Pulmonary artery endothelial cell (primary cell): ENCODE data around the gene TRIM37. TPM values are rescaled to one million over a fixed set of nuclear protein-coding genes. Genes with fewer than 3 reads are reported as not detected.
"Not testable (repeated sequence)": the region's sequence is repeated elsewhere in the genome, so short reads cannot be mapped to it uniquely, and the experiment has no call there.

Experiments
- DNase-seq: peaks from one replicate; pipeline ENCODE4 v3.0.0-alpha.2; 2011; ENCODE audit warnings: low read depth, low spot score
- total RNA-seq: library from RNA; depleted of rRNA; stranded (reverse); fragments of >200 nt; gene quantifications from 2 replicates; pipeline ENCODE4 v1.2.3, GENCODE V29; 2014

TRIM37 gene
- total RNA-seq, 1 donor from 2014 or later = 58.8 TPM

DNA sequence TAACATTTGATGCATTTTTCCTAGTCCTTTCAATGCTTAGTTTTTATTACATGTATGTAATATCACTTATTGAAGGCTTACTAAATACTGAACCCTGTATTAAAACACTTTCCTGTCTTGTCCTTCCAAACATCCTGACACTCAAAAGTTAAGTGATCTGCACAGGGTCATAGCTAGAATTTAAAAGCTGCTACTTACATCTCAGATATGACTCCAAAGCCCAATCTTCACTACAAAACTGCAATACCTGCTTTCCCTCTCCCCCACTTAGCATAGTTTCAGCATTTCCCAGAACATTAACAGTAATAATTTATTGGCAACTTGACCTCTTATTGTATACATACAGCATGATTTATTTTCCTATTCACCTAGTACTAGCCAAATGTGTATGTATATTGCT lies 4.3 kb upstream of the TRIM37 start:
- no peak for DNase-seq

DNA sequence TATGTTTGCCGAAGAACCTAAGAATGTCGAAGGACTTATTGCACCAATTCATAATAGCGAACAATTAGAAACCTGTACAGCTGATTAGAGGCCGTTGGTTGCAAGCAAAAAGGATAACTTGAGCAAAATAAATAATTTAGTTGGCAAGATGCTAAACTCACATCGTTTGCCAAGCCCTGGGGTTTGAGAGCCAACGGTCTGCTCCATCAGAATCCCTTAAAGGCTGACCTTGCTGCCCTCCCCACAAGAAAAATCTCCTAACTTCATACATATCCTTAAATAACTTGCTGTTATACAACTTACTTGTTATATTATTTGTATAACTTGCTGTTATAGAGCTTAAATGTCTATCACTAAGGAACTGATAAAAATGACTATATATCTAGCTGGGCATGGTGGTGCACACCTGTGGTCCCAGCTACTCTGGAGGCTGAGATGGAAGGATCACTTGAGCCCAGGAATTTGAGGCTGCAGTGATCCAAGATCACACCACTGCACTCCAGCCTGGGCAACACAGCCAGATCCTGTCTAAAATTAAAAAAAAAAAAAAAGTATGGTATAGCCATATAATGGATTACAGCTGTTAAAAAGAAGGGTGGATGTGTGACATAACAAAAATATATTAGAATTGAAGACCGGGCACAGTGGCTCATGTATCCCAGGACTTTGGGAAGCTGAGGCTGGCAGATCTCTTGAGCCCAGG lies 1.9 kb upstream of the TRIM37 start:
- no peak for DNase-seq

DNA sequence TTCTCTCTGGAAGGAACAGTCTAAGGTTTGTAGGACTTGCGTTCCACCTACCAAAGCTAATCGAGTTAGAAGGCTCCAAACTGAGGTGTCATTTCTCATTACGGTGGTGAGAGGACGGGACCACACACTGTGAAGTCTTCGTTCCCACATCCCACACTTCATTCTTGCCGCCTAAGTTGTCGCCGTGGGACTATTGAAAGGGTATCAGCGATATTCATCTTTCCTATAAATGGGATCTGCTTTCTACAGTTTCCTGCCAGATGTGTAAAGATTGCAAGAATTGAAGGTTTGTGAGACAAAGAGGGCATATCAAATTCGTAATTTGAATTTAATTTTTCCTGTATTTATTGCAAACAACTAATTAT lies 608 bp upstream of the TRIM37 start:
- no peak for DNase-seq

- DNase-seq = no peak
These were observed 723 bp downstream of the TRIM37 start for GRCh38 chr17:59105852-59106462.

GRCh38 chr17:59101178-59101577 lies 5.5 kb downstream of the TRIM37 start:
- DNase-seq = no peak

- no peak for DNase-seq
These were observed 8.8 kb downstream of the TRIM37 start for GRCh38 chr17:59097876-59098275.

DNA sequence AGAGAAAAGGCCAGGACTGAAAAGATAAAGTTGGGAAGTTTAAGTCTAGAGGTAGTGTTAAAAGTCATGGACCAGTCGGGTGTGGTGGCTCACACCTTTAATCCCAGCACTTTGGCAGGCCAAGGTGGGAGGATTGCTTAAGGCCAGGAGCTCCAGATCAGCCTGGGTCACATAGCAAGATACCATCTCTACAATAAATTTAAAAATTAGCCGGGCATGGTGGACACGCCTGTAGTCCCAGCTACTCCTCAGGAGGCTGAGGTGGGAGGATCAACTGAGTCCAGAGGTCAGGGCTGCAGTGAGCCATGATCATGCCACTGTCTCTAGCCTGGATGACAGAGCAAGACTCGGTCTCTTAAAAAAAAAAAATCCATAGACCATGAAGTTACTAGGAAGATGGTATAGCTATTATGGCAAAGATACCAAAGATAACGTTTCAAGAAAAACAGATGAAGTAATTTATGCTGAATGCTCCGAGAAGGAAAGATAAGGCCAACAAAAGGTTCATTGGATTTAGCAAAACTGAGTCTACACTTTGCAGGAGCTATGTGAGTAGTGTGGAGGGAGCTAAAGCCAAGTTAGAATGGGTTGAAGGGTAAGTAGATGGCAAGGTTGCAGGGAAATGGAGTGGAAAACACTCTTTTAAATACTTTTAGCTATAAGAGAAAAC lies 11.7 kb downstream of the TRIM37 start:
- DNase-seq = no peak

GRCh38 chr17:59093702-59094231 lies 12.9 kb downstream of the TRIM37 start:
- peak; percentile 71 for DNase-seq

- DNase-seq = no peak
These were observed 13.5 kb downstream of the TRIM37 start for GRCh38 chr17:59093145-59093701.

DNA sequence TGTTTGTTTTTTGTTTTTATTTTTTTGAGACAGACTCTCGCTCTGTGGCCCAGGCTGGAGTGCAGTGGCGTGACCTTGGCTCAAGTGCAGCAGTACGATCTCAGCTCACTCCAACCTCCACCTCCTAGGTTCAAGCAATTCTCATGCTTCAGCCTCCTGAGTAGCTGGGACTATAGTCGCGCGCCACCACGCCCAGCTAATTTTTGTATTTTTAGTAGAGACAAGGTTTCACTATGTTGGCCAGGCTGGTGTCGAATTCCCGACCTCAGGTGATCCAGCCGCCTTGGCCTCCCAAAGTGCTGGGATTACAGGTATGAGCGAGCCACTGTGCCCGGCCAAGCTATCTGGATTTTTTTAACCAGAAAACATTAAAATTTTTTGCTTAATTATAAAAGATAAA lies 16.1 kb downstream of the TRIM37 start:
- DNase-seq = not testable (repeated sequence)

DNA sequence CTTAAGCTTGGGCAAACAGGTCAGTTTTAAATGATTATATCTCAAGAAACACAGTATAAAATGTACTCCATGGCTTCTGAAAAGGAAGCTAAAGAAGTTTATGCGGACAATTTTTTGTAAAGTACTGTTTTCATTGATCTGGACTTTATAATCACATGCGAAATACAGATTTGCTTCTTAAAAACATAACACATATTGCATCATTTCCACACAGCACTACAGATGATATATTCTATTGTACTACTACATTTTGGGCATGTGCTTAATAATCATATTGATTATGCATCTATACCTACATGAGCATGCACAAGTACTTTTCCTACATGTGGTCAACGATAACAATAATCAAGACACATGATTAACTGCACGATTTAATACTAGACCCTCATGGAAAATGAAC lies 22.5 kb downstream of the TRIM37 start:
- DNase-seq = no peak

DNA sequence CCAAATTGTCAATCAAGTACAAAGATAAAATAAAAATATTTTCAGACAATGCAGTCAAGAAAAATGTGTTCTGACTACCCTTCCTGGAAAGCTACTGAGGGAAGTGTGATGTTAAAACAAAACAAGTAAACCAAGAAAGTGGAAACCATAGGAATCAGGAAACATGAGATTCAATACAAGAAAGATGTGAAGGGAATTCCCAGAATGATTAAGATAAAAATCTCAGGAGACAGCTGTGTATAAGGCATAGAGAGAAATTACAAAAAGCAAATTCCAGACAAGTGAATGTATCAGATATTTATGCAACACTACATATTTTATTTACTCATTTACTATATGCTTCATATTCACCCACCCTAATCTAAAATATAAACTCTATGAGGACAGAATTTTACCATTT lies 32.2 kb downstream of the TRIM37 start:
- DNase-seq = peak; percentile 84

DNA sequence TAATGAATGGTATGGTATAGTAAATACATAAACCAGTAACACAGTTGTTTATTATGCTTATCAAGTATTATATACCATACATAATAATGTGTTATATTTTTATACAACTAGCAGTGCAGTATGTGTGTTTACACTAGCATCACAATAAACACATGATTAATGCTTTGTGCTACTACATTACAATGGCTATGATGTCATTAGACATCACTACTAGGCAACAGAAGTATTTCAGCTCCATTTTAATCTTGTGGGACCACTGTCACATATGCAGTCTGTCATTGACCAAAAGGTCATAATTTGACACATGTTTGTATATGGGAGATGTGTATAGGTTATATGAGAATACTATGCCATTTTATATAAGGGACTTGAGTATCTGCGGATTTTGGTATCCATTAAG lies 32.7 kb downstream of the TRIM37 start:
- DNase-seq = peak; percentile 5

- no peak for DNase-seq
These were observed 36.8 kb downstream of the TRIM37 start for GRCh38 chr17:59069856-59070255.

GRCh38 chr17:59067756-59068155 lies 38.9 kb downstream of the TRIM37 start:
- no peak for DNase-seq

DNA sequence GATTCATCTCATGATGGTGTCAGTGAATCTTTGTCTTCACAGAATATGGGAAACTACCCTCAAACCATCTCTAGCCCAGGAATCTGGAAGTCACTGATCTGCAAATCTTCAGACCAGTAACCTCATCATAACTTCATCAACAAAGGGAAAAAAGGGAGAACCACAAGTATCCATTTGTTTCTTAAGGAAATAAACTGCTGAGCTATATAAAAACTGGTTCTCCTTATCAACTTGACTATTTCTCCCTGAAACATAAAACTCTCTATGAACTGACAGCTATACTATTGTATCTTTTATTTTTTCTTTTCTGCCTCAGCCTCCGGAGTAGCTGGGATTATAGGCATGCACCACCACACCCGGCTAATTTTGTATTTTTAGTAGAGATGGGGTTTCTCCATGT lies 39.3 kb downstream of the TRIM37 start:
- DNase-seq = no peak

GRCh38 chr17:59062509-59062908 lies 44.2 kb downstream of the TRIM37 start:
- DNase-seq = no peak

GRCh38 chr17:59056857-59057256 lies 49.8 kb downstream of the TRIM37 start:
- DNase-seq = no peak

DNA sequence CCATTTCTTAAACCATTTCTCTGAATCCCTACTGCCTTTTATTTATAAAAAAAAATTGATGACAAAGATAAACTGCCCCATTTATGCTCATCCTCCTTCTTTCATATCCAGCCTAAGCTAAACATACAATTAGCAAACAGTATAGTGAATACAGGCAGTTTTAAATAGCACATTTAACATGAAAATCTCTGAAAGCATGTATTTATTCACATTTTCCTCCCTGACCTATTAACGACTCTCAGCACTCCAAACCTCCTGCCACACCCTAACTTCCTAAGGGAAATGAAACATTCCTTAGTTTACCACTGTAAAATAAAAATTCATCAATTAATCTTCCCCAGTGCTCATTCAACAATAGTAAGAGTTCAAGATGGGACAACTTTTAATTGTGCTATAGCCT lies 56.9 kb downstream of the TRIM37 start:
- DNase-seq = no peak

GRCh38 chr17:59047616-59048015 lies 59.1 kb downstream of the TRIM37 start:
- DNase-seq = no peak

- peak; percentile 29 for DNase-seq
These were observed 60.5 kb downstream of the TRIM37 start for GRCh38 chr17:59046192-59046591.

- DNase-seq = peak; percentile 1
These were observed 67.9 kb downstream of the TRIM37 start for GRCh38 chr17:59038734-59039133.
